HG03432 (cell line): ENCODE results near the gene RHD.
"Not testable (repeated sequence)": the region's sequence is repeated elsewhere in the genome, so short reads cannot be mapped to it uniquely, and the experiment has no call there.

ENCODE experiments used
- ATAC-seq: cut with Tn5 transposase; IDR thresholded peaks from one replicate; pipeline ENCODE4 v1.9.1; 2021; ENCODE audit warnings: mild to moderate bottlenecking, moderate library complexity; ENCODE audit not compliant: unreplicated experiment

RHD gene

DNA sequence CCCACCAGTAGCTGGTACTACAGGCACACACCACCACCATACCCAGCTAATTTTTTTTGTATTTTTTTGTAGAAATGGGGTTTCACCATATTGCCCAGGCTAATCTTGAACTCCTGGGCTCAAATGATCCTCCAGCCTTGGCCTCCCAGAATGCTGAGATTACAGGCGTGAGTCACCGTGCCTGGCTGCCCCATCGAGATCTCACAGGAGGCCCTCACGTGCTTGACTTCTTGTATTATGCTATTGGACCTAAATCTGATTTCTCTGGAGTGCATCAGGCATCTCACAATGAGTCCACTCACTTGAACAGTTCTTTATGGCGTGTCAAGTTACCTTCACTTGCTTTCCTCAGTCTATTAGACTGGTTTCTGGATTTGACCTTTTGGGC, 15.7 kb upstream of the RHD start:
- no peak for ATAC-seq

DNA sequence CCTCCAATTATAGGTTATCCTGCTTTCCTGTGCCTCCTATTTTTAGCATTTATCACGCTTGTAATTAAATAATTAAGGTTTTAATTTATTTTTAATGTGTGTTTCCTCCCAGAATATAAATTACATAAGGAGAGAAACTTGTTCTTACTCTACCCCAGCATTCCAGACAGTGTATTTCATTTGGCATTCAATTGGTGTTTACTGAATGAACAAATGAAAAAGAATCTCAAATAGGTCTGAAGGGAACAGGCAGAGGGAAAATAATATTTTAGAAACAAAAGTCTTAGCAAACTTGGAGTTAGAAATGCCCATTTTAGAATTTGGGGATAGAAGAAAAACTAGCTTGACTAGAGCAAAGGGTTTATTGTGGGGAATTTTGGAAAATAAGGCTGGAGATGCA, 15.1 kb upstream of the RHD start:
- no peak for ATAC-seq

DNA sequence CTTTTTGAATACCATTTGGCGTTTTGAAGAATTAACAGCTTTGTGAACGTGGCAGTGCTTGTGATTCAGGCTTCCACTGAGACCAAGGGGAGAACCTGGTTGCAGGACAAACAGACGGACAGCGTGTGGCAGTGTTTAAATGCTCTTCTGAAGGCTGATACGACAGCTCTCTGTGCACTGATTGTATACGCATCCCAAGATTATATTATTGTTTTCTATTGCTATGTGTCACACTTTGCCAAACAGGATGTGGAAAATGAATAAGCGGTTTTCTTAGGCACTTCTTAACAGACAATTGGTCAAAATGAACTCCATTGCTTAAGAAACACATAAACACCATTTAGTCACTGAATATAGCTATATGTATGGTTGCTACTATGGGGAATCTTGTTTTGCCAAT, 12.5 kb upstream of the RHD start:
- not testable (repeated sequence) for ATAC-seq

DNA sequence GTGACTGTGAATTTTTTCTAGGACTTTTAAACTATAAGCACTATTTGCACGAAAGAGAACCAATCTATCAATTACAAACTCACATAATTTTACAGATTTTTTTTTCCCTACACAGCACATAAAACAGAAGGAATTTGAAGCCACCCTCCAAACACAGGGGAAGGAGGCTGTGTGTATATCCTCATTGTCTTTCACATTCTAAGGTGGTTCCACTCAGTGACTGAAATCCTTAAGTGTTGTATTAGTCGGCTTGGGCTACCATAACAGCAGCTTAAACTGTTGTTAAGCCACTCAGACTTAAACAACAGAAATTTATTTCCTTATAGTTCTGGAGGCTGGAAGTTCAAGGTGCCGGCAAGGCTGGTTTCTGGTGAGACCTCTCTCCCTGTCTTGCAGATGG, 12.0 kb upstream of the RHD start:
- not testable (repeated sequence) for ATAC-seq

DNA sequence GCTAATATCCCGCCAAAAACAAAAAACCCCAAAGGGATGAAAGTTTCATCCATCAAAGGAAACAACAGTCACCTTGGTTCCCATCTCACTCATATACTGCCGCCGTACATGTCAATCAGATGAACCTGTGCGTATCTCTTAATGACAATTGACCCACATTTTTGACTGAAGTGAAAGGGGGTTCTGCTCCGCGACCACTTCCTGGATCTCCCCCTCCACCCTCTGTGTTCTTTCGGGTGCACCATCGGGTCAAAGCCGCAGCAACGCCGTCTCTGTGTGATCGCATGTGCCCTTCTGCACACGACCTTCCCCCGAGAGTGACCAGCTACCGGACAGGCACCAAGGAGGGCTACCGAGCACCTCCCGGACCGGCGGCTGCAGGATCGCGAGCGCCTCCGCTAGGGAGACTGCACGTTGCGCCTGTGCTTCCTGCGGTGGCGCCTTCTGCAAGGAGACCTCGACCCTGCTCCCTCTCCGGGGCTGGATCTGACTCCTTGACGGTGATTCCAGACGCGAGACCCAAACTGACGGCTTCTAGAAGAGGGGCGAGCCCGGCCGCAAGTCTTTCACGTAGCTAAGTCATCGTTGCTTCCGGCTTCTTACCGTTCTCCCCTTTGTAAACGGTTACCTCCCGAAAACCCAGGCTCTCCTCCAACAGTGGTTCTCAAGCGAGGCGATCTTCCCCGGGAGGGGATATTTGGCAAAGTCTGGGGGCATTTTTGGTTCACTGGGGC, 5.6 kb upstream of the RHD start:
- ATAC-seq, result peak; percentile 32

DNA sequence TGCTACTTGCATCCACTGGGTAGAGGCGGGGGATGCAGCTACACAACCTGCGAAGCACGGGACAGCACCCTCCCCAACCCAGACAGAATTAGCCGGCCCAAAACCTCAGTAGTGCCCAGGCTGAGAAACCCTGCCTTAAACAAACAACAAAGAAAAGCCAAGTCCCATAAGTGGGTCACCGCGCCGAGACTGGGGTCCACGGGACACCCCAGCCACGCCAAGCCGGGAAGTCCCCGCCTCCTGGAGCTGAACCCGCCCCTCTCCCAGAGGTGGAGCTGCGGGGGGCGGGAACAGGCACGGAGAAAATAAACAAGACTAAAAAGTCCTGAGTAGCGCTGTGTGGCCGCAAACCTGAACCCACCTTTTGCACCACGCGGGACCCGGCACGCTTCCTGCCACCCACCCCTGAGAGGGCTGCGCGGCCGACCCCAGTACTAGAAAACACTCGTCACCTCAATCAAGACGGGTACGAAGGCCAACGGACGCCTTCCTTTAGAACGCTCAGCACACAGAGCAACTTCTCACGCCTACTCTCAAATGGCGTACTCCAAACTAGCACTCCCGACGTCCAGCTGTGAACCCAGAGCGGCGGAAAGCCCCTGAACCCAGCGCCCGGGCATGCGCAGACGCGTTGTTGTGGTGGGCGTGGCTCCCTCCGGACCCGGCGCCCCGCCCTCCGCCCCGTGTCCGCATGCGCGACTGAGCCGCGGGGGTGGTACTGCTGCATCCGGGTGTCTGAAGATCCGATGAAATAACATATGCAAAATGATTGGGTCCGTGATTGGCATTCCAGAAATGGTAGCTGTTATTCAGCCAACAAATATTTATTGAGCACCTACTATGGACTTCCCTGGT, 4.8 kb upstream of the RHD start:
- ATAC-seq, result peak; percentile 78

DNA sequence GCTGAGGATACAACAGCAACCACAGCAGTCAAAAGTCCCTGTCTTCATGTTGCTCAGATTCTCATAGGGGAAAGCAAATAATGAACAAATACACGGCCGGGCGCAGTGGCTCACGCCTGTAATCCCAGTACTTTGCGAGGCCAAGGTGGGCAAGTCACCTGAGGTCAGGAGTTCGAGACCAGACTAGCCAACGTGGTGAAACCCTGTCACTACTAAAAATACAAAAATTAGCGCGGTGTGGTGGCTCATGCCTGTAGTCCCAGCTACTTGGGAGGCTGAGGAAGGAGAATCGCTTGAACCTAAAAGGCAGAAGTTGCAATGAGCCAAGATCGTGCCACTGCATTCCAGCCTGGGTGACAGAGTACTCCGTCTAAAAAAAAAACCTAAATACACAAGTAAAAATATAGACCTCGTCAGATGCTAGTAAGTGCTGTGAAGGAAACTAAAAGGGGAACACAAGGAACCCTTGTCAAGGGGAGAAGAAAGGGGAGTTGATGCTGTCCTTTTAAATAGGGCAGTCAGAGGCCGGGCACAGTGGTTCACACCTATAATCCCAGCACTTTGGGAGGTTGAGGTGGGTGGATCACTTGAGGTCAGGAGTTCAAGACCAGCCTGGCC, 4.1 kb upstream of the RHD start:
- not testable (repeated sequence) for ATAC-seq

DNA sequence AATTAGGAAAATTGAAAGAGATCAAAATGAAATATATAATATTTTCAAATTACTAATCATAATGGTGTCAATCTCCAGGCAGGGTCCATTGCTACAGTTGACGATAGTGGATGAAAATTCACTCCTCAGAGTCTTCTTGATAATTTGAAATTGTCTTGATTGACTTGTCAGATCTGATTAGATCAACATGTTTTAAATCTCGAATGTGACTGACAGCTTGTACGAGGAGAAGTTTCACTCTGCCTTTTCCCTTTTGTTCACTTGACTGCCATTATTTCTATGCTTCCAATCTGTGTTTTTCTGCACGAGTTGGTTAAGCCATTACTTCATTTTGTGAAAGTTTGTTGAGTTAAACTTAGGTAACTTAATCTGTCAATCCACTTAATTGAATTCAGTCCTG, 3.3 kb downstream of the RHD start:
- not testable (repeated sequence) for ATAC-seq

DNA sequence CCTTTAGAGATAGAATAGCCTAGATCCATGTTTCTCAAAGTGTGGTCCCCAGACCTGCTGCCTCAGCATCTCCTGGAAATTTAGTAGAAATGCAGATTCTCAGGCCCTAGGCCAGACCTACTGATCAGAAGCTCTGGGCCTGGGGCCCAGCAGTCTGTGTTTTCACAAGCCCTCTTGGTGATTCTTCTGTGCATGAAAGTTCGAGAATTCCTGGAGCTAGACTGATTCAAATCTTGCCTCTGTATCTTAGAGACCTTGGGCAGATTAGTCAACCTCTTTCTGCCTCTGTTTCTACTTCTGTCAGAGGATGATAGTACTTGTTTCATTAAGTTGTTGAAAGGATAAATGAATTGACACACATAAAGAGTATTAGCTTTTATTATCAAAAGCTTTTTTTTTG, 5.0 kb downstream of the RHD start:
- not testable (repeated sequence) for ATAC-seq

DNA sequence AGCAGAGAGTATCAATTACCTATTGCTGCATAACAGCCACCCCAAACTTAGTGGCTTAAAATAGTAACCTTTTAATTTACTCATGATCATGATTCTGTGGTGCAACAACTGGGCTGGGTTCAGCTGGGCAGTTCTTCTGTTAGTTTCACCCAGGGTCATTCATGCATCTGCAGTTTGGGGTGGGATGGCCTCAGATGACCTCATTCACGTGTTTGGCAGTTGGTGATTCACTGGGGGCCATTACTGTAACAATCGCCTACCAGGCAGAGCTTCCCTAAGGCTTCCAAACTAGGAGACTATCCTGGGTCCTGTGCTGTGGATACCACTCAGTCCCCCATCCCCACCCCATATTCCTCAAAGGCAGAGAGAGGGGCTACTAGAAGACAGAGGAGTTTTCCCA, 6.0 kb downstream of the RHD start:
- ATAC-seq, result not testable (repeated sequence)

DNA sequence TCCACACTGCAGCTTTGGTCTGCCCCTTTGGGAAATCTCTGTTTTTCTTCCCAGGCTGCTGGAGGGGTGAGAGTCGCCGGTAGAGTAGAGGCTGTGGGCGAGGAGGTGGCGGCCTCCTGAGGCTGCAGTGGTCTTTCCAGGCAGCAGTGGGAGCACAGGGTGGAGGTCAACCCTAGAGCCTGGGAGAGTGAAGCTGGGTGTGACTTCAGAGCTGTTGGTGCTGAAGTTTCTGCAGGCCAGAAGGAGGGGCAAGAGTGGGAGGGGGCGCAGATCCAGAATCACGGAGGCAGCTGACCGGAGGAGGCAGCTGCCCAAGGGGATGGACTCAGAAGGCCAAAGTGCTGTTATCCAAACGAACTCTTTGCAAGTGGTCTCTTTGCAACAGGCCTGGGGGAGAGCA, 6.5 kb downstream of the RHD start:
- ATAC-seq, result not testable (repeated sequence)

DNA sequence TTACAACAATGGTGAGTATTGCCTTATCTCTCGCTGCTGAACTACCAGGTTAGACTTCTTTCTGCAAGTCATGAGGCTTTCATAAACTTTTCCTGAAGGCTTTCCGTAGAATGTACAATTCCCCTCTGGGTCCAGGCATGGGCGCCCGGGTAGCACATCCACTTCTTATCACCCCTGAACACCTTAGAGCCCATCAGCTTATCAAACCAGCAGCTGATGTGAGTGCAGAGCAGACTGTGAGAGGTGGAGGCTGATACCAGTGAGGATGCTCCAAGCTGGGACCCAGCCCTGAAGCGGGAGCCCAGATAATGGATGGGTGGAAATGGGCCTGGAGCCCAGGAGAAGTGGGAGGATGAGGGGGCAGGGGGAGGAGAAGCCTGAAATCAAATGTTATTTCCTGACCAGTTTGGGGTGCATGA, 7.4 kb downstream of the RHD start:
- ATAC-seq, result not testable (repeated sequence)

DNA sequence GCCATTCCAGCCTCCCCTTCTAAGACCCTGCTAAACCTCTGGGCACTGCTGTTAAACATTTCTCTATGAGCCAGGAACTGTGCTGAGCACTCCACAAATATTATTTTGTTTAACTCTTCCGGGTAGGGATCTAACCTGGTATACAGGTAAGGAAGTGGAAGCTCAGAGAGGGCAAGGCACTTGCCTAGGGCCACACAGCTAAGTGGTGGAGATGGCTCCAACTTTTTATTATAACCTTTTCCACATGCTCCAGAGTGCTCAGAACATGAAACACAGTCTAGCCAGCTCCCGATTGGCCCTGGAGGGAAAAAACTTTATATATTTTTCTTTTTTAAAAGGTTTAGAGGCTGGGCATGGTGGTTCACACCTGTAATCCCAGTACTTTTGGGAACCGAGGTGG, 13.6 kb downstream of the RHD start:
- not testable (repeated sequence) for ATAC-seq

DNA sequence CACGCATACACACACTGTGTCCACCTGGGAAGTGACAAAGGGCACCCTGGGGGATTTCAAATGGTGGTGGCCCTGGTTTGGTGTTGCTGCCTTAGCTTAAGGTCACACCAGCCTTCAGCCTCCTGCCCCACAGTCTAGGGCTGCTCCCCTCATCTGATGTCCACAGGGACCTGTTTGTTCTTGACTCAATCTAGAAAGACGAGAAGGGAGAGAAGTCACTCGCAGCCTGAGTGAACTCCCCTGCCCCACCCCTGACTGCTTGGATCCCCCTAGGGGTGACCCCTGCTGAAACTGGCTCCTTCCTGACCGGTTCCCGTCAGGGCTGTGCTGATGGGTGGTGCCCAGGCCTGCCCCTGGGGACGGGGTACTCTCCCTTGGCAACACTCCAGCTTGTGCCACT, 14.9 kb downstream of the RHD start:
- not testable (repeated sequence) for ATAC-seq

DNA sequence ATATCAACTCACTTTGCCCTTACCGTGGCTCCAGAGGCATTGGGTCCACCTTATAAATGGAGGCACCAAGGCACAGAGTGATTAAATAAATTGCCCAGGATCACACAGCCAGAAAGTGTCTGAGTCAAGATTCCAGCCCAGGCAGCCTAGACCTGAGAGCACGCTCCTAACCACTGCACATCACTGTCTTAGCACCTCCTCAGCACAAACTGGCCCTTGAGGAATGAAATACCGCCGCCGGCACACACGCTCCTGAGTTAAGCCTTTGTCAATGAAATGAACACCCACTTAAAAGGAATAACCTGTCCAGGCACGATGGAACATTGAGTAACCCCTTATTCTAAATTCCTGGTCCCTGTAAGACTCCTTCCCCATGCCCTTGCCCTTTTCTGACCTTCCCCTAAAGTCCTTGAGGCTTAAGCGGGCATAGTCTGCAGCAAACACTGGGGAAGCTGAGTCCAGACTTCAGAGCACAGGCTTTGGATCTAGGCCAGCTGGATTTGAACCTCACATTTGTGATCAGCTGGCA, 16.3 kb downstream of the RHD start:
- ATAC-seq, result not testable (repeated sequence)

DNA sequence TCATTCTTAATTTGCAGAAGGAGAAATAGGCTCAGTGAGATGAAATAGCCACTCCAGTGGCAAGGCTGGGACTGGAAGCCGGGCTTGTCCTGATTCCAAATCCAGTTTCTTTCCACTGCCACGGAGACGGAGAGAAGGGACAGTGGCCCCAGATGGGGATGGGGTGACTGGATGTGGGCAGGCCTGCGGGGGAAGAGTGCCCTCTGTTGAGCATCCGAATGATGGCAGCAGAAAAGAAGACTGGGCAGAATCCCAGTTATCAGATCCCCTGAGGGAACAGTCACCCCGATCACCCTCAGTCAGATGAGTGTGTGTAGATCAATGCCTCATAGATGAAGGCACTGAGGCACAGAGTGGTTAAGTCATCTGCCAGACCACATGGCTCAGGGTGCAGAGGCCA, 17.7 kb downstream of the RHD start:
- ATAC-seq, result not testable (repeated sequence)

DNA sequence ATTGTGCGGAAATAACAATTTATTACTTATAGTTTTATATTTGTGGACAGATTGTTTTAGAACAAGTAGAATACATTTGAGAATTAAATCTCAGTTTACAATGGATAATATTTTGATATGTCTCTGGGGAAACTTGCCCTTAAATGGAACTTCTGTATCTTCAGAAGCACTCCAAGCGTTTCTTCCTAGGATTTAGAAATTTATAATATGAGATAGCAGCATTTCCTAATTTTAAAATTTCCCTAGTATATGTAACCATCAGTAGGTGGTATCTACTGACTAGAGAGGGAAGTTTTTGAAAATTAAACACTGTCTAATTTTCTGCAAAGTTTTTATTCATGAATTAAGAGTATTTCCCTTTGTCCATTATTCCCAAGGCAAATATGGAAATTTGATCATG, 21.1 kb downstream of the RHD start:
- not testable (repeated sequence) for ATAC-seq

DNA sequence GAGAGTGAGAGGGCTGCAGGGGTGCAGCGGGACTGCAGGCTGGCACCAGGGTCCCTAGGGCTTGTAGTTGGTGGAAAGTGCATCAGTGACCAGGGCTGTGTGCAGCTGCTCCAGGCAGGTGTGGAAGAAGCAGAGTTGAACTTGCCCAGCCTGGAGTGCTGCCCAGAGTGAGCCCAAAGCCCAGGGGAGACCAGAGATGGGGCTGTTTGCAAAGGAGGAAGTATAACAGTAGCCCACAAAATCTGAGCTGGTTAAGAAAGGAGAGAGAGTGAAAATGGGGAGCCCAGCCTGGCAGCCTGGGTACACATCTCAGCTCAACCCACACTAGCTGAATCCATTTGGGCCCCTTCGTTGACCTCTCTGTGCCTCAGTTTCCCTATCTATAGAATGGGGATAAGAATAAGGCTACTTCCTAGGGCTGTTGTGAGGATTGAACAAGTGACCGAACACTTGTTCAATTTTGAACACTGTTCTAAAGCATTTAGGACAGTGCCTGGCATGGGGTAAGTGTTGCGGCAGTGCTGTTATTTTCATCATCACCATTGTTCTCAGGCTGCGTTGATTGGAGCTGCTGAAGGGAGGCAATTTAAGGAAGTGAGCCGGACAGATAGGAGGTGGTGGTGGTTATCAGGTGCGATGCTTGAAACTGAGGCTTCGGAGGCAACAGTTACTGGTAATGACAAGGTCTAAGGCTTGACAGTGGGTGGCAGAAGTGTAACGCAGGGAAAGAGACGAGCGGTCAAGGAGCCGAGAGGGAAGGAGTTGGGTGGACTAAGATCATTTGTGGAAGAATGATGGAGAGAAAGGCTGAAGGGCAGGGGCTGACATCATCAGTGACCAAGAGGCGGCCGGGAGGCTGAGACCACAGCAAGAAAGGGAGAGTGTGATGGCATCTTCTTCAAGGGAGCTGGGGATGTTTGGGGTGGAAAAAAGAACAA, 22.8 kb downstream of the RHD start:
- not testable (repeated sequence) for ATAC-seq

DNA sequence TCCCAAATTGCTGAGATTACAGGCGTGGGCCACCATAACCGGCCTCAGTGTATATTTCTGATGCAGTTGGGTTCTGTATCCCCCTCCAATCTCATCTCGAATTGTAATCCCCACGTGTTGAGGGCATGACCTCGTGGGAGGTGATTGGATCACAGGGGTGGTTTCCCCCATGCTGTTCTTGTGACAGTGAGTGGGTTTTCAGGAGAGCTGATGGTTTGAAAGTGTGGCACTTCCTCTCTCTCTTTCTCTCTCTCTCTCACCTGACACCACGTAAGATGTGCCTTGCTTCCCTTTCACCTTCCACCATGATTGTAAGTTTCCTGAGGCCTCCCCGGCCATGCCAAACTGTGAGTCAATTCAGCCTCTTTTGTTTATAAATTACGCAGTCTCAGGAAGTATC, 24.2 kb downstream of the RHD start:
- ATAC-seq, result not testable (repeated sequence)

DNA sequence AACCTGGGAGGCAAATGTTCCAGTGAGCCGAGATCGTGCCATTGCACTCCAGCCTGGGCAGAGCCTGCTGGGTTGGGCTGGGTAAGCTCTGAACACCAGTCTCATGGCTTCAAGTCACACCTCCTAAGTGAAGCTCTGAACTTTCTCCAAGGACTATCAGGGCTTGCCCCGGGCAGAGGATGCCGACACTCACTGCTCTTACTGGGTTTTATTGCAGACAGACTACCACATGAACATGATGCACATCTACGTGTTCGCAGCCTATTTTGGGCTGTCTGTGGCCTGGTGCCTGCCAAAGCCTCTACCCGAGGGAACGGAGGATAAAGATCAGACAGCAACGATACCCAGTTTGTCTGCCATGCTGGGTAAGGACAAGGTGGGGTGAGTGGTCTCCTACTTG, 28.4 kb downstream of the RHD start:
- ATAC-seq, result not testable (repeated sequence)
